ENCODE results near the gene EIF2S3. TPM values are rescaled to one million over a fixed set of nuclear protein-coding genes. Genes with fewer than 3 reads are reported as not detected.

The EIF2S3 gene
- total and polyA plus RNA-seq, 2 experiments from 2014 or later = 70.4 to 347 TPM

- Histone ChIP-seq H4K20me1 (ENCODE audit: insufficient read depth, poor library complexity, severe bottlenecking) (no peaks in the 10 kb centered on the region), H2AFZ (no peak overlapping the region), H3K79me2 (no peaks in the 10 kb centered on the region), H3K27me3 (no peaks in the 10 kb centered on the region), H3K9me2 (replicated peaks; ENCODE audit: insufficient read depth) (no peaks in the 10 kb centered on the region), H3K27ac (no peak overlapping the region), H3K36me3 (replicated peaks; ENCODE audit: insufficient read depth, low read depth) (no peaks in the 10 kb centered on the region), H3K4me2 (no peak overlapping the region), H3K4me1 (ENCODE audit: insufficient read depth) (no peaks in the 10 kb centered on the region), H3K4me3 (no peak overlapping the region), H3K9me3 (ENCODE audit: low read depth) (no peaks in the 10 kb centered on the region)
- WGBS (ENCODE audit: low lambda C conversion rate, missing lambda C conversion rate) = 96% methylated on average over 12 of the region's 12 CpGs
- TF ChIP-seq EZH2 (IDR thresholded peaks at IDR 0.05; ENCODE audit: borderline replicate concordance) (no peak), CTCF (IDR thresholded peaks at IDR 0.05; ENCODE audit: poor library complexity) (no peak), EZH2phosphoT487 (IDR thresholded peaks at IDR 0.05; ENCODE audit: low read depth, severe bottlenecking, unreplicated experiment) (no peak)
- DNase-seq (ENCODE audit: low spot score) = no peak
Measured at GRCh38 chrX:24093746-24094145, 39.0 kb downstream of the EIF2S3 start.

DNA sequence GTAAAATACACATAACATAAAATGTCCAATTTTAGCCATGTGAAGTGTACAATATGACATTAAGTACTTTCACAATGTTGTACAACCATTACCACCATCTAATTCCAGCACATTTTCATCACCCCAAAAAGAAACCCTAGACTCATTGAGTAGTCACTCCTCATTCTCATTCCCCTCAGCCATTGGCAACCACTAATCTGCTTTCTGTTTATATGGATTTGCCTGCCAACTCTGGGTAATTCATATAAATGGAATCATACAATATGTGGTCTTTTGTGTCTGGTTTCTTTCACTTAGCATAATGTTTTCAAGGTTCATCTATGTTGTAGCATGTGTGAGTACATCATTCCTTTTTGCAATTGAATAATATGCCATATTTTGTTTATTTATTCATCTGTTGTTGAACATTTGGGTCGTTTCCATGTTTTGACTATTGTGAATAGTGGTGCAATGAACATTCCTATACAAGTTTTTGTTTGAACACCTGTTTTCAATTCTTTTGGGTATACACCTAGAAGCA lies 43.0 kb downstream of the EIF2S3 start:
- Histone ChIP-seq H3K36me3 (replicated peaks; ENCODE audit: insufficient read depth, low read depth) (no peaks in the 10 kb centered on the region), H3K27me3 (no peaks in the 10 kb centered on the region), H2AFZ (no peak overlapping the region), H3K79me2 (no peaks in the 10 kb centered on the region), H3K27ac (no peak overlapping the region), H3K9me3 (ENCODE audit: low read depth) (no peaks in the 10 kb centered on the region), H3K4me3 (no peak overlapping the region), H3K4me2 (no peak overlapping the region), H3K4me1 (ENCODE audit: insufficient read depth) (peaks cover 5% of the 10 kb centered on the region), H4K20me1 (ENCODE audit: insufficient read depth, poor library complexity, severe bottlenecking) (no peaks in the 10 kb centered on the region), H3K9me2 (replicated peaks; ENCODE audit: insufficient read depth) (no peaks in the 10 kb centered on the region)
- no peak for DNase-seq (ENCODE audit: low spot score)
- TF ChIP-seq EZH2 (IDR thresholded peaks at IDR 0.05; ENCODE audit: borderline replicate concordance) (no peak), EZH2phosphoT487 (IDR thresholded peaks at IDR 0.05; ENCODE audit: low read depth, severe bottlenecking, unreplicated experiment) (no peak), CTCF (IDR thresholded peaks at IDR 0.05; ENCODE audit: poor library complexity) (no peak)
- 38% methylated on average over 1 of the region's 1 CpG for WGBS (ENCODE audit: low lambda C conversion rate, missing lambda C conversion rate)

DNA sequence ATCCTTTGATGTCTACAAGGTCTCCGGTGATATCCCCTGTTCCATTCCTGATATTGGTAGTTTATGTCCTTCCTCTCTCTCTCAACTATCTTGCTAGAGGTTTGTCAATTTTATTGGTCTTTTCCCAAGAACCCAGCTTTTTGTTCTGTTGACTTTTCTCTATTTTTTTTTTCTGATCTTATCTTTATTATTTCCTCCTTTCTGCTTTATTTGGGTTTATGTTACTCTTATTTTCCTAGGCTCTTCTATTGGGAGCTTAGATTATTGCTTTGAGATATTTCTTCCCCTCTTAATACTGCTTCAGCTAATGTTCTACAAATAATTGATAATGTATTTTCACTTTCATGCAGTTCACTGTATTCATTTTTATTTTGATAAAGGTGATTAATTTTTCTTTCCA lies 44.2 kb downstream of the EIF2S3 start:
- Histone ChIP-seq H3K4me1 (ENCODE audit: insufficient read depth) (peaks cover 5% of the 10 kb centered on the region), H3K27ac (no peak overlapping the region), H3K9me2 (replicated peaks; ENCODE audit: insufficient read depth) (no peaks in the 10 kb centered on the region), H2AFZ (no peak overlapping the region), H4K20me1 (ENCODE audit: insufficient read depth, poor library complexity, severe bottlenecking) (no peaks in the 10 kb centered on the region), H3K9me3 (ENCODE audit: low read depth) (no peaks in the 10 kb centered on the region), H3K4me2 (no peak overlapping the region), H3K79me2 (no peaks in the 10 kb centered on the region), H3K36me3 (replicated peaks; ENCODE audit: insufficient read depth, low read depth) (no peaks in the 10 kb centered on the region), H3K27me3 (no peaks in the 10 kb centered on the region), H3K4me3 (no peak overlapping the region)
- no peak for DNase-seq (ENCODE audit: low spot score)
- TF ChIP-seq CTCF (IDR thresholded peaks at IDR 0.05; ENCODE audit: poor library complexity) (no peak), EZH2 (IDR thresholded peaks at IDR 0.05; ENCODE audit: borderline replicate concordance) (no peak), EZH2phosphoT487 (IDR thresholded peaks at IDR 0.05; ENCODE audit: low read depth, severe bottlenecking, unreplicated experiment) (no peak)
- 38% methylated on average over 1 of the region's 1 CpG for WGBS (ENCODE audit: low lambda C conversion rate, missing lambda C conversion rate)

- Histone ChIP-seq H2AFZ (no peak overlapping the region), H3K4me1 (ENCODE audit: insufficient read depth) (peaks cover 5% of the 10 kb centered on the region), H3K9me2 (replicated peaks; ENCODE audit: insufficient read depth) (no peaks in the 10 kb centered on the region), H3K36me3 (replicated peaks; ENCODE audit: insufficient read depth, low read depth) (no peaks in the 10 kb centered on the region), H3K79me2 (no peaks in the 10 kb centered on the region), H3K4me2 (no peak overlapping the region), H4K20me1 (ENCODE audit: insufficient read depth, poor library complexity, severe bottlenecking) (no peaks in the 10 kb centered on the region), H3K4me3 (no peak overlapping the region), H3K27me3 (no peaks in the 10 kb centered on the region), H3K9me3 (ENCODE audit: low read depth) (no peaks in the 10 kb centered on the region), H3K27ac (no peak overlapping the region)
- 73% methylated on average over 6 of the region's 6 CpGs for WGBS (ENCODE audit: low lambda C conversion rate, missing lambda C conversion rate)
- no peak for TF ChIP-seq EZH2 (IDR thresholded peaks at IDR 0.05; ENCODE audit: borderline replicate concordance)
- no peak for TF ChIP-seq CTCF (IDR thresholded peaks at IDR 0.05; ENCODE audit: poor library complexity)
- TF ChIP-seq EZH2phosphoT487 (IDR thresholded peaks at IDR 0.05; ENCODE audit: low read depth, severe bottlenecking, unreplicated experiment) = no peak
- no peak for DNase-seq (ENCODE audit: low spot score)
Measured at GRCh38 chrX:24099394-24099793, 44.6 kb downstream of the EIF2S3 start.
